NT2/D1 (cell line): ENCODE data around the gene HELLS.

ENCODE experiments used
- SUZ12 ChIP-seq: IDR thresholded peaks from 2 replicates; pipeline ENCODE4 v1.6.1; 2011; ENCODE audit not compliant: insufficient read length, insufficient read depth; ENCODE audit errors: extremely low read depth
- YY1 ChIP-seq: IDR thresholded peaks from 2 replicates; pipeline ENCODE4 v1.6.1; 2011; ENCODE audit not compliant: insufficient read length, insufficient read depth

GRCh38 chr10:94500063-94500462 is 45.5 kb upstream of the HELLS start:
- TF ChIP-seq SUZ12: no peak
- TF ChIP-seq YY1: no peak
